Mesothelial cell of epicardium (in vitro differentiated cells): Measurements from ENCODE around the gene SLC9A5. TPM values are rescaled to one million over a fixed set of nuclear protein-coding genes. Genes with fewer than 3 reads are reported as not detected.

Experiments used
- DNase-seq, 2 experiments: peaks; one replicate each; pipeline ENCODE4 v3.0.0; 2021; ENCODE audit warnings: low spot score in 2 of 2; ENCODE audit not compliant: unreplicated experiment in 2 of 2
- H3K27ac Mint-ChIP-seq: 2 replicates; pipeline ENCODE4 v1.8.0; 2021; ENCODE audit warnings: mixed read lengths
- H3K27me3 Mint-ChIP-seq: 2 replicates; pipeline ENCODE4 v1.8.0; 2021; ENCODE audit warnings: low read depth, mixed read lengths
- H3K36me3 Mint-ChIP-seq: 2 replicates; pipeline ENCODE4 v1.8.0; 2021; ENCODE audit warnings: mixed read lengths
- H3K4me1 Mint-ChIP-seq: 2 replicates; pipeline ENCODE4 v1.8.0; 2021; ENCODE audit warnings: mixed read lengths
- H3K4me3 Mint-ChIP-seq: 2 replicates; pipeline ENCODE4 v1.8.0; 2021; ENCODE audit warnings: mild to moderate bottlenecking, moderate library complexity, mixed read lengths
- H3K9me3 Mint-ChIP-seq: 2 replicates; pipeline ENCODE4 v1.8.0; 2021; ENCODE audit warnings: mixed read lengths
- total RNA-seq: library from RNA; stranded (reverse); gene quantifications from 3 replicates; pipeline ENCODE4 v1.2.1, GENCODE V29; 2021
- TF ChIP-seq, protein P1 (sequence below): fragments of 200-600 bp; sonication (generic); IDR thresholded peaks from one replicate; pipeline ENCODE4 v1.5.0; 2021; ENCODE audit warnings: antibody characterized with exemption; ENCODE audit not compliant: unreplicated experiment

Gene SLC9A5, protein sequence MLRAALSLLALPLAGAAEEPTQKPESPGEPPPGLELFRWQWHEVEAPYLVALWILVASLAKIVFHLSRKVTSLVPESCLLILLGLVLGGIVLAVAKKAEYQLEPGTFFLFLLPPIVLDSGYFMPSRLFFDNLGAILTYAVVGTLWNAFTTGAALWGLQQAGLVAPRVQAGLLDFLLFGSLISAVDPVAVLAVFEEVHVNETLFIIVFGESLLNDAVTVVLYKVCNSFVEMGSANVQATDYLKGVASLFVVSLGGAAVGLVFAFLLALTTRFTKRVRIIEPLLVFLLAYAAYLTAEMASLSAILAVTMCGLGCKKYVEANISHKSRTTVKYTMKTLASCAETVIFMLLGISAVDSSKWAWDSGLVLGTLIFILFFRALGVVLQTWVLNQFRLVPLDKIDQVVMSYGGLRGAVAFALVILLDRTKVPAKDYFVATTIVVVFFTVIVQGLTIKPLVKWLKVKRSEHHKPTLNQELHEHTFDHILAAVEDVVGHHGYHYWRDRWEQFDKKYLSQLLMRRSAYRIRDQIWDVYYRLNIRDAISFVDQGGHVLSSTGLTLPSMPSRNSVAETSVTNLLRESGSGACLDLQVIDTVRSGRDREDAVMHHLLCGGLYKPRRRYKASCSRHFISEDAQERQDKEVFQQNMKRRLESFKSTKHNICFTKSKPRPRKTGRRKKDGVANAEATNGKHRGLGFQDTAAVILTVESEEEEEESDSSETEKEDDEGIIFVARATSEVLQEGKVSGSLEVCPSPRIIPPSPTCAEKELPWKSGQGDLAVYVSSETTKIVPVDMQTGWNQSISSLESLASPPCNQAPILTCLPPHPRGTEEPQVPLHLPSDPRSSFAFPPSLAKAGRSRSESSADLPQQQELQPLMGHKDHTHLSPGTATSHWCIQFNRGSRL
- total RNA-seq = 2.9 to 3.5 TPM (median 3.3 TPM) in 3 replicates

DNA sequence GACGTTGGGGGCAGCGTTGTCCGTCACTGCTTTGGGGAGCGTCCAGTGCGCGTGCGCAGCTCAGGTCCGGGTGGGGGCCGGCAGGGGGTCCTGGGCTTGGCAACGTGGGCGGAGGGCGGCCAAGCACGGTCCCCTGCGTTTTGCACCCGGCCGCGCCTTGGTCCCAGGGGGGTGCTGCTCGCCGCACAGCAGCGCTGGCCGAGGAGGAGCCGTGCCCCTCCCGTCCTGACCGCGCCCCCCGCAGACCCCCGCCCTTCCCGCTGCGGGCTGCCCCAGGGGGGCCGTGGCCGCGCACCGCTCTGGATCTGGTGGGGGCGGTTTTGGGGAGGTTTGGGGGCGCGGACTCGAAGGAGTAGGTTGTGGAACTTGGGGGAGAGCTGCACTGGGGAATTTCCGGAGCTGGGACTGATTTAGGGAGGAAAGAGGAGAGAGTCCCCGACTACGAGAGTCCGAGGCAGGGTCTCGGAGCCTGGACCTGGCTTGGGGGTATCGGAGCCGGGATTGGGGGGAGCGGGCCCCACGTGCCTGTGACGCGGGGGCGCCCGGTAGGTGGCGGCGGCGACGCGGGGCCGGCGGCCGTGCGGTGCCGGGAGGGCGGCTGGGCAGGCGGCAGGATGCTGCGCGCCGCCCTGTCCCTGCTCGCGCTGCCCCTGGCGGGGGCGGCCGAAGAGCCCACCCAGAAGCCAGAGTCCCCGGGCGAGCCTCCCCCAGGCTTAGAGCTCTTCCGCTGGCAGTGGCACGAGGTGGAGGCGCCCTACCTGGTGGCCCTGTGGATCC is at the start of gene SLC9A5:
SLC9A5 (plus strand) TSS at position 579 of the 777 bp plus-strand sequence; CDS start at position 615, 36 bp downstream.
- no peaks in the 10 kb centered on the region for H3K36me3 Mint-ChIP-seq
- H3K4me1 Mint-ChIP-seq = peaks cover 25% of the 10 kb centered on the region
- H3K27me3 Mint-ChIP-seq = peaks cover 48% of the 10 kb centered on the region
- TF ChIP-seq, protein P1, sequence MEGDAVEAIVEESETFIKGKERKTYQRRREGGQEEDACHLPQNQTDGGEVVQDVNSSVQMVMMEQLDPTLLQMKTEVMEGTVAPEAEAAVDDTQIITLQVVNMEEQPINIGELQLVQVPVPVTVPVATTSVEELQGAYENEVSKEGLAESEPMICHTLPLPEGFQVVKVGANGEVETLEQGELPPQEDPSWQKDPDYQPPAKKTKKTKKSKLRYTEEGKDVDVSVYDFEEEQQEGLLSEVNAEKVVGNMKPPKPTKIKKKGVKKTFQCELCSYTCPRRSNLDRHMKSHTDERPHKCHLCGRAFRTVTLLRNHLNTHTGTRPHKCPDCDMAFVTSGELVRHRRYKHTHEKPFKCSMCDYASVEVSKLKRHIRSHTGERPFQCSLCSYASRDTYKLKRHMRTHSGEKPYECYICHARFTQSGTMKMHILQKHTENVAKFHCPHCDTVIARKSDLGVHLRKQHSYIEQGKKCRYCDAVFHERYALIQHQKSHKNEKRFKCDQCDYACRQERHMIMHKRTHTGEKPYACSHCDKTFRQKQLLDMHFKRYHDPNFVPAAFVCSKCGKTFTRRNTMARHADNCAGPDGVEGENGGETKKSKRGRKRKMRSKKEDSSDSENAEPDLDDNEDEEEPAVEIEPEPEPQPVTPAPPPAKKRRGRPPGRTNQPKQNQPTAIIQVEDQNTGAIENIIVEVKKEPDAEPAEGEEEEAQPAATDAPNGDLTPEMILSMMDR = no peak
- DNase-seq = no peak
- H3K4me3 Mint-ChIP-seq = peak within 1 kb of the TSS; percentile 83
- H3K27ac Mint-ChIP-seq = peak within 1 kb of the TSS; percentile 16
- no peaks in the 10 kb centered on the region for H3K9me3 Mint-ChIP-seq

DNA sequence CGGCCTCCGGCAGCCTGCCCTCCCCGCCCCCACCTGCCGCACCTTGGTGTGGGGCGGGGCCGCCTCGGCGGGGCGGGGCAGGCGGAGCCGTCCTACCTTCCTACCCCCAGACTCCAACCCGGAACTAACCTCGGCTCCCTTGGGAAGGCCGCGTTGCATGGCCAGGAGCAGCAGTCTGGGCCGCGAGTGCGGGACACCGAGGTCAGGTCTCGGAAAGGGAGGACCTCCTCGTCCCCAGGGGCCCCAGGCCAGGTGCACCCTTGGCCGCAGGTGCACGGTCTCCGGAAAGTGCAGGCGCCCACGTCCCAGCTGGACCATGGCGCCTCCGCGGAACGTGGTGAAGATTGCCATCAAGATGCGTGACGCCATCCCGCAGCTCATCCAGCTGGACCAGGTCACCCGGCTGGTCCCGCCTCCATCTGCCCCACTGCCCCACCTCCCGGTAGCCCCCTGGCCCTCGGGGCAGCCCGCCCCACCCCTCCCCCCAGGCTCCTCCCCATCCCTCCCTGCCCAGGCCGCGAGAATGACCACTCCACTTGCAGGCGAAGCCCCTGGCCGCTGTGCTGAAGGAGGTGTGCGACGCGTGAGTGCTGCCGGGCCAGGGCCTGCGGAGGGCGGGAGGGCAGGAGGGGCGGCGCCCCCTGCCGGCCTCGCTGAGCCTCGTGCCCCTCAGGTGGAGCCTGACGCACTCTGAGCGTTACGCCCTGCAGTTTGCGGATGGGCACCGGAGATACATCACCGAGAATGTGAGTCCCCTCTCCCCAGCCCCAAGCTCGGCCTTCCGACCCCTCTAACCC is 49.6 kb upstream of the SLC9A5 start, which contains the start of gene ELMO3:
ELMO3 (plus strand) TSS at position 121 of the 797 bp plus-strand sequence; CDS start at position 317, 196 bp downstream.
- TF ChIP-seq, protein P1 = peak; percentile 60
- H3K9me3 Mint-ChIP-seq = no peaks in the 10 kb centered on the region
- peaks cover 6% of the 10 kb centered on the region for H3K4me1 Mint-ChIP-seq
- peaks cover 14% of the 10 kb centered on the region for H3K36me3 Mint-ChIP-seq
- DNase-seq = peak in 1 of 2 experiments; percentile 47
- H3K4me3 Mint-ChIP-seq = peak within 1 kb of the TSS; percentile 69
- H3K27ac Mint-ChIP-seq = no peak within 1 kb of the TSS
- peaks cover 5% of the 10 kb centered on the region for H3K27me3 Mint-ChIP-seq

DNA sequence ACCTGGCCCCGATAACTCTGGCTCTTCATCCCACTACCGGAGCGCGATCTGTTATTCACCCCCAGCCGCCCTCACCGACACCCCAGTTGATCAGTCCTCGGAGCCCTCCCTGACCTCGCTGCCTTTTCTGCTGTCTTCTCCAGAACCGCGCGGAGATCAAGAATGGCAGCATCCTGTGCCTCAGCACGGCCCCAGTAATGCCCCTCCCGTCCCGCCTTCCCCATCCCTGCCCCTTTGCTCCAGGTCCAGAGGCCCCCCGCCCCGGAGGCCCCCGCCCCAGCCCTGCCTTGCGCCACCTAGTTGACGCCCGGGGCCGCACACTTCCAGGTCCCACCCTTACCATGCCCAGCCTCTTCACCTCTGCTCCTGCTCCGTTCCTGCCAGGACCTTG is 49.0 kb upstream of the SLC9A5 start:
- Mint-ChIP-seq H3K4me1 (peaks cover 6% of the 10 kb centered on the region), H3K9me3 (no peaks in the 10 kb centered on the region), H3K27ac (no peak overlapping the region), H3K36me3 (peaks cover 14% of the 10 kb centered on the region), H3K27me3 (peaks cover 5% of the 10 kb centered on the region), H3K4me3 (peak overlapping the region; percentile 69)
- TF ChIP-seq, protein P1 = peak; percentile 22
- no peak for DNase-seq

DNA sequence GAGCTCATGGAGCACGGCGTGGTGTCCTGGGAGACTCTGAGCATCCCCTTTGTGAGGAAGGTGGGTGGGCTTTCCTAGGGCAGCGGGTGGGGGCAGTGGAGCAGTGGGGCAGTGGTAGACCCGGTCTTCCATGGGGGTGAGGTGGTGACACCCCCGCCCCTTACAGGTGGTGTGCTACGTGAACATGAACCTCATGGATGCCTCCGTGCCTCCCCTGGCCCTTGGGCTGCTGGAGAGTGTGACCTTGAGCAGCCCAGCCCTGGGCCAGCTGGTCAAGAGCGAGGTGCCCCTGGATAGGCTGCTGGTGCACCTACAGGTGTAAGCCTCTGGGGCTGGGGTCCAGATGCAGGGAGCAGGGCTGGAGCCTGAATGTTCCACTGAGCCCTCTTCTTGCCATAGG is 48.3 kb upstream of the SLC9A5 start:
- no peak for DNase-seq
- TF ChIP-seq, protein P1 = no peak
- Mint-ChIP-seq H3K36me3 (peaks cover 14% of the 10 kb centered on the region), H3K4me1 (peaks cover 6% of the 10 kb centered on the region), H3K27me3 (peaks cover 5% of the 10 kb centered on the region), H3K27ac (no peak overlapping the region), H3K4me3 (peak overlapping the region; percentile 69), H3K9me3 (no peaks in the 10 kb centered on the region)
